Neural progenitor cell (in vitro differentiated cells): Measurements from ENCODE around the gene ZP1. TPM values are rescaled to one million over a fixed set of nuclear protein-coding genes. Genes with fewer than 3 reads are reported as not detected.

Source experiments
- DNase-seq: peaks from one replicate; pipeline ENCODE4 v3.0.0-alpha.2; 2016; ENCODE audit warnings: low spot score
- H2AFZ ChIP-seq: fragments of 200-600 bp; sonication (generic); replicated peaks from 2 replicates; pipeline ENCODE4 v1.6.1; 2016; ENCODE audit warnings: antibody characterized with exemption
- H3F3A ChIP-seq: fragments of 200-600 bp; sonication (generic); 2 replicates; pipeline ENCODE4 v1.6.1; 2016; ENCODE audit warnings: antibody characterized with exemption, low read depth
- H3K27ac ChIP-seq: fragments of 200-600 bp; sonication (generic); 2 replicates; pipeline ENCODE4 v1.5.1; 2016; ENCODE audit warnings: mild to moderate bottlenecking
- H3K27me3 ChIP-seq: fragments of 200-600 bp; sonication (generic); 2 replicates; pipeline ENCODE4 v1.6.1; 2016; ENCODE audit warnings: mild to moderate bottlenecking, moderate library complexity
- H3K36me3 ChIP-seq: fragments of 200-600 bp; sonication (generic); 2 replicates; pipeline ENCODE4 v1.5.1; 2016
- H3K4me1 ChIP-seq: fragments of 200-600 bp; sonication (generic); 2 replicates; pipeline ENCODE4 v1.6.1; 2016; ENCODE audit warnings: mixed run types
- H3K4me2 ChIP-seq: fragments of 200-600 bp; sonication (generic); 2 replicates; pipeline ENCODE4 v1.6.1; 2016
- H3K4me3 ChIP-seq: fragments of 200-600 bp; sonication (generic); 2 replicates; pipeline ENCODE4 v1.5.1; 2016
- H3K79me2 ChIP-seq: fragments of 200-600 bp; sonication (generic); 2 replicates; pipeline ENCODE4 v1.6.1; 2016; ENCODE audit warnings: low read depth
- H3K9ac ChIP-seq: fragments of 200-600 bp; sonication (generic); 2 replicates; pipeline ENCODE4 v1.6.1; 2016
- H3K9me3 ChIP-seq: fragments of 200-600 bp; sonication (generic); 2 replicates; pipeline ENCODE4 v1.5.1; 2016; ENCODE audit warnings: low read depth
- H4K20me1 ChIP-seq: fragments of 200-600 bp; sonication (generic); 2 replicates; pipeline ENCODE4 v1.6.1; 2016; ENCODE audit warnings: low read depth
- H3K27ac Mint-ChIP-seq: 3 replicates; pipeline ENCODE4 v1.8.0; 2021; ENCODE audit warnings: mixed read lengths
- H3K27me3 Mint-ChIP-seq: 2 replicates; pipeline ENCODE4 v1.8.0; 2022; ENCODE audit warnings: low read depth, mild to moderate bottlenecking, inconsistent platforms, moderate library complexity, mixed read lengths; ENCODE audit not compliant: insufficient read depth
- H3K36me3 Mint-ChIP-seq: 3 replicates; pipeline ENCODE4 v1.8.0; 2021; ENCODE audit warnings: mixed read lengths
- H3K4me1 Mint-ChIP-seq: 3 replicates; pipeline ENCODE4 v1.8.0; 2021; ENCODE audit warnings: mixed read lengths
- H3K4me3 Mint-ChIP-seq: 3 replicates; pipeline ENCODE4 v1.8.0; 2021; ENCODE audit warnings: mild to moderate bottlenecking, moderate library complexity, mixed read lengths
- H3K9me3 Mint-ChIP-seq: 3 replicates; pipeline ENCODE4 v1.8.0; 2020; ENCODE audit warnings: mixed read lengths
- CTCF ChIP-seq: fragments of 200-600 bp; sonication (generic); IDR thresholded peaks from 2 replicates; pipeline ENCODE4 v1.5.1; 2017; ENCODE audit warnings: antibody characterized with exemption, mild to moderate bottlenecking
- EZH2 ChIP-seq: fragments of 200-600 bp; sonication (generic); IDR thresholded peaks from 2 replicates; pipeline ENCODE4 v1.6.1; 2017; ENCODE audit warnings: antibody characterized with exemption, mild to moderate bottlenecking, moderate library complexity
- EZH2phosphoT487 ChIP-seq: fragments of 200-600 bp; sonication (generic); IDR thresholded peaks from 2 replicates; pipeline ENCODE4 v1.6.1; 2017; ENCODE audit warnings: antibody characterized with exemption
- total RNA-seq: library from RNA; depleted of rRNA; stranded (reverse); fragments of >200 nt; gene quantifications from 2 replicates; pipeline ENCODE4 v1.2.3, GENCODE V29; 2015; ENCODE audit warnings: low replicate concordance

The ZP1 gene
- total RNA-seq, 1 donor from 2014 or later: not detected

GRCh38 chr11:60867871-60868681 lies 734 bp downstream of the ZP1 start:
- Histone ChIP-seq H4K20me1 (no peaks in the 10 kb centered on the region), H3K27ac (no peak overlapping the region), H3F3A (no peaks in the 10 kb centered on the region), H3K4me3 (no peak overlapping the region), H2AFZ (no peak overlapping the region), H3K4me1 (no peaks in the 10 kb centered on the region), H3K36me3 (no peaks in the 10 kb centered on the region), H3K79me2 (no peaks in the 10 kb centered on the region), H3K9ac (no peak overlapping the region), H3K9me3 (no peaks in the 10 kb centered on the region), H3K4me2 (no peak overlapping the region), H3K27me3 (no peaks in the 10 kb centered on the region)
- no peak for DNase-seq
- Mint-ChIP-seq H3K4me1 (peaks cover 6% of the 10 kb centered on the region), H3K36me3 (no peaks in the 10 kb centered on the region), H3K27me3 (no peaks in the 10 kb centered on the region), H3K27ac (no peak overlapping the region), H3K4me3 (no peak overlapping the region), H3K9me3 (no peaks in the 10 kb centered on the region)
- no peak for TF ChIP-seq CTCF

GRCh38 chr11:60868682-60869450 lies 1.5 kb downstream of the ZP1 start:
- Mint-ChIP-seq H3K36me3 (no peaks in the 10 kb centered on the region), H3K9me3 (no peaks in the 10 kb centered on the region), H3K27me3 (peaks cover 4% of the 10 kb centered on the region), H3K4me1 (peaks cover 6% of the 10 kb centered on the region), H3K27ac (no peak overlapping the region), H3K4me3 (no peak overlapping the region)
- no peaks in the 10 kb centered on the region for H4K20me1 ChIP-seq
- no peak for DNase-seq
- no peaks in the 10 kb centered on the region for H3K79me2 ChIP-seq
- no peak for TF ChIP-seq EZH2phosphoT487
- TF ChIP-seq CTCF: no peak
- no peak for TF ChIP-seq EZH2
- H3K4me3 ChIP-seq: no peak overlapping the region
- no peaks in the 10 kb centered on the region for H3K9me3 ChIP-seq
- no peaks in the 10 kb centered on the region for H3K4me1 ChIP-seq
- no peaks in the 10 kb centered on the region for H3K36me3 ChIP-seq
- no peak overlapping the region for H2AFZ ChIP-seq
- H3K4me2 ChIP-seq: no peak overlapping the region
- H3K27me3 ChIP-seq: no peaks in the 10 kb centered on the region
- no peak overlapping the region for H3K27ac ChIP-seq
- H3K9ac ChIP-seq: no peak overlapping the region
- H3F3A ChIP-seq: no peaks in the 10 kb centered on the region

- Mint-ChIP-seq H3K27me3 (peaks cover 4% of the 10 kb centered on the region), H3K27ac (no peak overlapping the region), H3K9me3 (no peaks in the 10 kb centered on the region), H3K36me3 (no peaks in the 10 kb centered on the region), H3K4me3 (no peak overlapping the region), H3K4me1 (peaks cover 6% of the 10 kb centered on the region)
- Histone ChIP-seq H3K9me3 (no peaks in the 10 kb centered on the region), H3K4me2 (no peak overlapping the region), H2AFZ (no peak overlapping the region), H3K9ac (no peak overlapping the region), H3K4me3 (no peak overlapping the region), H3F3A (no peaks in the 10 kb centered on the region), H4K20me1 (no peaks in the 10 kb centered on the region), H3K27me3 (no peaks in the 10 kb centered on the region), H3K79me2 (no peaks in the 10 kb centered on the region), H3K36me3 (no peaks in the 10 kb centered on the region), H3K27ac (no peak overlapping the region), H3K4me1 (no peaks in the 10 kb centered on the region)
- no peak for DNase-seq
- TF ChIP-seq EZH2phosphoT487 (no peak), CTCF (no peak), EZH2 (no peak)
Observed at GRCh38 chr11:60869451-60869825, 2.1 kb downstream of the ZP1 start.
